ENCODE data around the gene NCOA7.

DNA sequence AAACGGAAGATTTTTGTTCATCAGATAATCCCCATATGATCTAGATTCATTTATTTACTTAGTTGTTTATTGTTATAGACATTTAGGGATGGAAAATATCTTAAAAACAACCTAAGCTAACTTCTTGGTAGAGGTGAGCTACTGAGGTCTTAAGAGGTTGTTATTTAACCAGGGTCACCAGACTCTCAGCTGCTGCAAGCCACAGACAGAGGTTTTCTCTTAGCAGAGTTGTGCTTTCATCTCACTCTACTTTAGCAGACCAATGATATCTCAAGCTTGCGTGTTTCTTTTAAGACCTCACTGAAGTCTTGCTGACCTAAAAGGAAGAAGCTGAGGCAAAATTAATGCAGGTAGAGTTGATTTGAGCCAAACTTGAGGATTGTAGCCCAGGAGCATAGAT is 43.6 kb downstream of the NCOA7 start:
- TF ChIP-seq, protein P1, sequence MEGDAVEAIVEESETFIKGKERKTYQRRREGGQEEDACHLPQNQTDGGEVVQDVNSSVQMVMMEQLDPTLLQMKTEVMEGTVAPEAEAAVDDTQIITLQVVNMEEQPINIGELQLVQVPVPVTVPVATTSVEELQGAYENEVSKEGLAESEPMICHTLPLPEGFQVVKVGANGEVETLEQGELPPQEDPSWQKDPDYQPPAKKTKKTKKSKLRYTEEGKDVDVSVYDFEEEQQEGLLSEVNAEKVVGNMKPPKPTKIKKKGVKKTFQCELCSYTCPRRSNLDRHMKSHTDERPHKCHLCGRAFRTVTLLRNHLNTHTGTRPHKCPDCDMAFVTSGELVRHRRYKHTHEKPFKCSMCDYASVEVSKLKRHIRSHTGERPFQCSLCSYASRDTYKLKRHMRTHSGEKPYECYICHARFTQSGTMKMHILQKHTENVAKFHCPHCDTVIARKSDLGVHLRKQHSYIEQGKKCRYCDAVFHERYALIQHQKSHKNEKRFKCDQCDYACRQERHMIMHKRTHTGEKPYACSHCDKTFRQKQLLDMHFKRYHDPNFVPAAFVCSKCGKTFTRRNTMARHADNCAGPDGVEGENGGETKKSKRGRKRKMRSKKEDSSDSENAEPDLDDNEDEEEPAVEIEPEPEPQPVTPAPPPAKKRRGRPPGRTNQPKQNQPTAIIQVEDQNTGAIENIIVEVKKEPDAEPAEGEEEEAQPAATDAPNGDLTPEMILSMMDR (IDR thresholded peaks at IDR 0.05; ENCODE audit: insufficient read depth, low read length, poor library complexity, severe bottlenecking), result no peak
- TF ChIP-seq EZH2phosphoT487 (conservative IDR thresholded peaks at IDR 0.05; ENCODE audit: low read length), result no peak

Measured in SU-DHL-6 (cell line).